H9 (cell line): ENCODE results near the gene DDX49. TPM values are rescaled to one million over a fixed set of nuclear protein-coding genes. Genes with fewer than 3 reads are reported as not detected.

Experiments
- DNase-seq: peaks from one replicate; pipeline ENCODE4 v3.0.0-alpha.2; 2017
- H2AFZ ChIP-seq: one replicate; pipeline ENCODE4 v1.6.1; 2013; ENCODE audit warnings: mild to moderate bottlenecking, low read length, control low read depth, moderate library complexity
- H2AK5ac ChIP-seq: 2 replicates; pipeline ENCODE4 v1.6.1; 2013; ENCODE audit warnings: low read length, control low read depth, mixed read lengths; ENCODE audit not compliant: insufficient read length
- H2BK120ac ChIP-seq: one replicate; pipeline ENCODE4 v1.6.1; 2013; ENCODE audit warnings: low read depth, mild to moderate bottlenecking, low read length, control low read depth, inconsistent platforms; ENCODE audit not compliant: poor library complexity, severe bottlenecking
- H2BK12ac ChIP-seq: 2 replicates; pipeline ENCODE4 v1.6.1; 2013; ENCODE audit warnings: low read length, control low read depth, mixed read lengths, low read depth; ENCODE audit not compliant: insufficient read length
- H2BK15ac ChIP-seq: 2 replicates; pipeline ENCODE4 v1.6.1; 2013; ENCODE audit warnings: low read depth, low read length, control low read depth
- H2BK20ac ChIP-seq: one replicate; pipeline ENCODE4 v1.6.1; 2013; ENCODE audit warnings: low read depth, mild to moderate bottlenecking, low read length, control low read depth, inconsistent platforms; ENCODE audit not compliant: poor library complexity, severe bottlenecking
- H2BK5ac ChIP-seq: 2 replicates; pipeline ENCODE4 v1.6.1; 2013; ENCODE audit warnings: low read length, control low read depth, mixed read lengths; ENCODE audit not compliant: insufficient read length
- H3K14ac ChIP-seq: 2 replicates; pipeline ENCODE4 v1.6.1; 2013; ENCODE audit warnings: low read length, control low read depth; ENCODE audit not compliant: insufficient read depth
- H3K18ac ChIP-seq: 2 replicates; pipeline ENCODE4 v1.6.1; 2013; ENCODE audit warnings: low read depth, mild to moderate bottlenecking, mixed read lengths, low read length, control low read depth; ENCODE audit not compliant: insufficient read length
- H3K23ac ChIP-seq: 2 replicates; pipeline ENCODE4 v1.6.1; 2013; ENCODE audit warnings: low read length, control low read depth, mixed read lengths, low read depth; ENCODE audit not compliant: insufficient read length
- H3K23me2 ChIP-seq: 2 replicates; pipeline ENCODE4 v1.6.1; 2013; ENCODE audit warnings: low read depth, mild to moderate bottlenecking, mixed read lengths, low read length, control low read depth; ENCODE audit not compliant: insufficient read length, poor library complexity, severe bottlenecking
- H3K27ac ChIP-seq: 2 replicates; pipeline ENCODE4 v1.5.1; 2013; ENCODE audit warnings: low read length, control low read depth, mixed read lengths, low read depth; ENCODE audit not compliant: insufficient read length
- H3K27me3 ChIP-seq: 2 replicates; pipeline ENCODE4 v1.6.1; 2013; ENCODE audit warnings: low read length, control low read depth, inconsistent platforms; ENCODE audit not compliant: insufficient read depth
- H3K4ac ChIP-seq: 2 replicates; pipeline ENCODE4 v1.6.1; 2013; ENCODE audit warnings: low read depth, mild to moderate bottlenecking, control low read depth, inconsistent platforms, low read length, moderate library complexity
- H3K4me1 ChIP-seq: 2 replicates; pipeline ENCODE4 v1.6.1; 2013; ENCODE audit warnings: low read length, control low read depth, inconsistent platforms; ENCODE audit not compliant: insufficient read depth
- H3K4me2 ChIP-seq: 2 replicates; pipeline ENCODE4 v1.6.1; 2013; ENCODE audit warnings: low read length, control low read depth, mixed read lengths; ENCODE audit not compliant: insufficient read length, insufficient read depth
- H3K56ac ChIP-seq: 2 replicates; pipeline ENCODE4 v1.6.1; 2013; ENCODE audit warnings: low read depth, mild to moderate bottlenecking, mixed read lengths, low read length, control low read depth; ENCODE audit not compliant: insufficient read length
- H3K79me1 ChIP-seq: 2 replicates; pipeline ENCODE4 v1.6.1; 2013; ENCODE audit warnings: low read depth, mild to moderate bottlenecking, moderate library complexity, low read length, control low read depth, inconsistent platforms; ENCODE audit not compliant: insufficient read depth, poor library complexity, severe bottlenecking
- H3K79me2 ChIP-seq: 2 replicates; pipeline ENCODE4 v1.6.1; 2013; ENCODE audit warnings: low read length, control low read depth, inconsistent platforms; ENCODE audit not compliant: insufficient read depth
- H3K9ac ChIP-seq: 2 replicates; pipeline ENCODE4 v1.6.1; 2013; ENCODE audit warnings: low read length, control low read depth, mixed read lengths; ENCODE audit not compliant: insufficient read length; ENCODE audit errors: extremely low read depth
- H3K9me3 ChIP-seq: one replicate; pipeline ENCODE4 v1.6.1; 2013; ENCODE audit warnings: low read depth, low read length, inconsistent platforms; ENCODE audit not compliant: control insufficient read depth
- H3T11ph ChIP-seq: one replicate; pipeline ENCODE4 v1.6.1; 2013; ENCODE audit warnings: mild to moderate bottlenecking, low read length, control low read depth, inconsistent platforms
- H4K20me1 ChIP-seq: one replicate; pipeline ENCODE4 v1.6.1; 2013; ENCODE audit not compliant: control insufficient read depth, insufficient read length, insufficient read depth
- H4K5ac ChIP-seq: 2 replicates; pipeline ENCODE4 v1.6.1; 2013; ENCODE audit warnings: low read depth, mild to moderate bottlenecking, mixed read lengths, low read length, control low read depth; ENCODE audit not compliant: insufficient read length
- H4K8ac ChIP-seq: replicated peaks from 2 replicates; pipeline ENCODE4 v1.6.1; 2013; ENCODE audit warnings: low read length, control low read depth, mixed read lengths, low read depth; ENCODE audit not compliant: insufficient read length
- H4K91ac ChIP-seq: 2 replicates; pipeline ENCODE4 v1.6.1; 2013; ENCODE audit warnings: low read depth, mild to moderate bottlenecking, moderate library complexity, mixed read lengths, low read length, control low read depth; ENCODE audit not compliant: insufficient read length
- H3K27ac Mint-ChIP-seq, 3 experiments: 2 replicates in 2 of 3; 3 replicates in 1 of 3; pipeline ENCODE4 v1.8.0; 2020 to 2021; ENCODE audit warnings: mixed read lengths in 3 of 3, mild to moderate bottlenecking in 1 of 3, moderate library complexity in 1 of 3
- H3K27me3 Mint-ChIP-seq: 2 replicates; pipeline ENCODE4 v1.8.0; 2021; ENCODE audit warnings: low read depth, mild to moderate bottlenecking, moderate library complexity, mixed read lengths
- H3K36me3 Mint-ChIP-seq, 3 experiments: 2 replicates in 2 of 3; 3 replicates in 1 of 3; pipeline ENCODE4 v1.8.0; 2020 to 2021; ENCODE audit warnings: low read depth in 3 of 3, mixed read lengths in 3 of 3; ENCODE audit not compliant: insufficient read depth in 1 of 3
- H3K4me1 Mint-ChIP-seq, 2 experiments: 2 replicates each; pipeline ENCODE4 v1.8.0; 2020; ENCODE audit warnings: mixed read lengths in 2 of 2
- H3K4me3 Mint-ChIP-seq, 2 experiments: 2 replicates in 1 of 2; 3 replicates in 1 of 2; pipeline ENCODE4 v1.8.0; 2020 to 2021; ENCODE audit warnings: mild to moderate bottlenecking in 2 of 2, mixed read lengths in 2 of 2, moderate library complexity in 1 of 2
- H3K9me3 Mint-ChIP-seq, 2 experiments: 2 replicates in 1 of 2; 3 replicates in 1 of 2; pipeline ENCODE4 v1.8.0; 2020; ENCODE audit warnings: mild to moderate bottlenecking in 2 of 2, mixed read lengths in 2 of 2, moderate library complexity in 1 of 2
- WGBS: extraction: QIAGEN DNeasy Blood & Tissue Kit; methylation state at CpG from one replicate; pipeline ENCODE4 v1.1.7; 2013; ENCODE audit warnings: missing lambda C conversion rate, low lambda C conversion rate, mixed read lengths; ENCODE audit not compliant: insufficient read length; ENCODE audit errors: extremely low coverage; 5-methylcytosine and 5-hydroxymethylcytosine counted together
- total RNA-seq: library from RNA; stranded (reverse); gene quantifications from 2 replicates; pipeline ENCODE4 v1.2.1, GENCODE V29; 2021
- TF ChIP-seq, protein P1 (sequence below): fragments of 200-600 bp; sonication (generic); conservative IDR thresholded peaks from 3 replicates; pipeline ENCODE4 v1.8.0; 2021; ENCODE audit warnings: antibody characterized with exemption, mild to moderate bottlenecking

DDX49 gene
- total RNA-seq, 1 experiment from 2014 or later: 52.3 TPM

DNA sequence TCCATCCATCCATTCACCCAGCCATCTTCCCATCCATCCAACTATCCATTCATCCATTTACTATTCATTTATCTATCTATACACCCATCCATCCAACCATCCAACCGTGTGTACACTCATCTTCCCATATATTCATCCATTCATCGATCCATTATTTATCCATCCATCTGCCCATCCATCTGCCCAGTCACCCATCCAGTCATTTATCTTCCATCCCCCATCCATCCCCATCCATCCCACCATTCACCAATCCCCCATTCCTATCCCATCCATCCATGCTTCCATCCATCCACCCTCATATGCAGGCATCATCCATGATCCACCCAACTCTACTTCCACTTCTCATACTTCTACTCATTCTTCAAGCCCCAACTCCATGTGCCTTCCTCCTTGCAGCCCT, 35.5 kb downstream of the DDX49 start:
- H3K4me1 Mint-ChIP-seq: no peaks in the 10 kb centered on the region
- no peak overlapping the region for H3K27ac ChIP-seq
- no peak overlapping the region for H3K56ac ChIP-seq
- H2BK120ac ChIP-seq: no peak overlapping the region
- H2BK20ac ChIP-seq: no peak overlapping the region
- no peak overlapping the region for H3K27ac Mint-ChIP-seq
- H3K9me3 ChIP-seq: no peaks in the 10 kb centered on the region
- H4K91ac ChIP-seq: no peak overlapping the region
- H3K23ac ChIP-seq: no peak overlapping the region
- H3K4me1 ChIP-seq: no peaks in the 10 kb centered on the region
- H2AFZ ChIP-seq: no peak overlapping the region
- H3K14ac ChIP-seq: no peak overlapping the region; the same call in 1 of the 2 replicates
- H3K4me2 ChIP-seq: no peak overlapping the region
- no peaks in the 10 kb centered on the region for H3K79me2 ChIP-seq
- TF ChIP-seq, protein P1, sequence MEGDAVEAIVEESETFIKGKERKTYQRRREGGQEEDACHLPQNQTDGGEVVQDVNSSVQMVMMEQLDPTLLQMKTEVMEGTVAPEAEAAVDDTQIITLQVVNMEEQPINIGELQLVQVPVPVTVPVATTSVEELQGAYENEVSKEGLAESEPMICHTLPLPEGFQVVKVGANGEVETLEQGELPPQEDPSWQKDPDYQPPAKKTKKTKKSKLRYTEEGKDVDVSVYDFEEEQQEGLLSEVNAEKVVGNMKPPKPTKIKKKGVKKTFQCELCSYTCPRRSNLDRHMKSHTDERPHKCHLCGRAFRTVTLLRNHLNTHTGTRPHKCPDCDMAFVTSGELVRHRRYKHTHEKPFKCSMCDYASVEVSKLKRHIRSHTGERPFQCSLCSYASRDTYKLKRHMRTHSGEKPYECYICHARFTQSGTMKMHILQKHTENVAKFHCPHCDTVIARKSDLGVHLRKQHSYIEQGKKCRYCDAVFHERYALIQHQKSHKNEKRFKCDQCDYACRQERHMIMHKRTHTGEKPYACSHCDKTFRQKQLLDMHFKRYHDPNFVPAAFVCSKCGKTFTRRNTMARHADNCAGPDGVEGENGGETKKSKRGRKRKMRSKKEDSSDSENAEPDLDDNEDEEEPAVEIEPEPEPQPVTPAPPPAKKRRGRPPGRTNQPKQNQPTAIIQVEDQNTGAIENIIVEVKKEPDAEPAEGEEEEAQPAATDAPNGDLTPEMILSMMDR: no peak
- 100% methylated on average over 2 of the region's 2 CpGs for WGBS
- H3T11ph ChIP-seq: no peak overlapping the region
- H4K8ac ChIP-seq: no peak overlapping the region
- no peak overlapping the region for H2BK5ac ChIP-seq
- H3K4me3 Mint-ChIP-seq: no peak overlapping the region
- no peak overlapping the region for H3K9ac ChIP-seq
- no peak overlapping the region for H3K18ac ChIP-seq
- H2BK15ac ChIP-seq: no peak overlapping the region
- no peak overlapping the region for H2BK12ac ChIP-seq
- DNase-seq: no peak
- H2AK5ac ChIP-seq: no peak overlapping the region
- H3K9me3 Mint-ChIP-seq: peaks cover 0 to 3% of the 10 kb centered on the region in 2 experiments; a peak in 2 of 5 replicates
- no peak overlapping the region for H3K4ac ChIP-seq
- H4K20me1 ChIP-seq: no peaks in the 10 kb centered on the region
- no peaks in the 10 kb centered on the region for H3K23me2 ChIP-seq
- H3K27me3 ChIP-seq: no peaks in the 10 kb centered on the region
- no peak overlapping the region for H4K5ac ChIP-seq
- H3K27me3 Mint-ChIP-seq: peaks cover 35% of the 10 kb centered on the region
- no peaks in the 10 kb centered on the region for H3K36me3 Mint-ChIP-seq
- no peaks in the 10 kb centered on the region for H3K79me1 ChIP-seq
